ENCODE measurements around the gene AP3D1. TPM values are rescaled to one million over a fixed set of nuclear protein-coding genes. Genes with fewer than 3 reads are reported as not detected.
A peak's percentile ranks its signal among the peaks of the same experiment; 100 is the strongest.
"Not testable (repeated sequence)": the region's sequence is repeated elsewhere in the genome, so short reads cannot be mapped to it uniquely, and the experiment has no call there.

AP3D1 gene
- total RNA-seq, 1 donor from 2014 or later = 162 TPM

GRCh38 chr19:2132191-2132590 lies 19.2 kb downstream of the AP3D1 start:
- TF ChIP-seq EZH2 (IDR thresholded peaks at IDR 0.05; ENCODE audit: insufficient read depth, low read length) = no peak
- Histone ChIP-seq H3K9ac (ENCODE audit: low read length) (no peak overlapping the region), H2AFZ (ENCODE audit: low read depth, low read length) (no peak overlapping the region), H3K27me3 (ENCODE audit: insufficient read depth, low read length) (no peaks in the 10 kb centered on the region), H3K79me2 (ENCODE audit: insufficient read depth, low read length) (peaks cover 70% of the 10 kb centered on the region), H3K9me3 (ENCODE audit: insufficient read depth, low read depth, low read length) (no peaks in the 10 kb centered on the region), H3K4me3 (ENCODE audit: insufficient read depth, low read depth, low read length) (no peak overlapping the region), H3K4me1 (ENCODE audit: insufficient read depth, low read length) (no peaks in the 10 kb centered on the region), H4K20me1 (ENCODE audit: insufficient read depth, low read length) (peaks cover 76% of the 10 kb centered on the region), H3K4me2 (ENCODE audit: low read length) (no peak overlapping the region), H3K36me3 (ENCODE audit: insufficient read depth, low read length) (peaks cover 15% of the 10 kb centered on the region), H3K27ac (ENCODE audit: low read depth, low read length) (no peak overlapping the region)
- peak overlapping the region; percentile 27 for H3K27ac Mint-ChIP-seq (ENCODE audit: unreplicated experiment)
- no peak for DNase-seq (ENCODE audit: low read depth)
- H3K27me3 Mint-ChIP-seq (ENCODE audit: low read depth, unreplicated experiment) = no peaks in the 10 kb centered on the region
- peaks cover 6% of the 10 kb centered on the region for H3K36me3 Mint-ChIP-seq (ENCODE audit: low read depth, unreplicated experiment)
- H3K4me3 Mint-ChIP-seq (ENCODE audit: unreplicated experiment) = no peak overlapping the region
- H3K9me3 Mint-ChIP-seq (ENCODE audit: unreplicated experiment) = no peaks in the 10 kb centered on the region
- H3K4me1 Mint-ChIP-seq (ENCODE audit: low read depth, unreplicated experiment) = no peaks in the 10 kb centered on the region
- no peak for FAIRE-seq

DNA sequence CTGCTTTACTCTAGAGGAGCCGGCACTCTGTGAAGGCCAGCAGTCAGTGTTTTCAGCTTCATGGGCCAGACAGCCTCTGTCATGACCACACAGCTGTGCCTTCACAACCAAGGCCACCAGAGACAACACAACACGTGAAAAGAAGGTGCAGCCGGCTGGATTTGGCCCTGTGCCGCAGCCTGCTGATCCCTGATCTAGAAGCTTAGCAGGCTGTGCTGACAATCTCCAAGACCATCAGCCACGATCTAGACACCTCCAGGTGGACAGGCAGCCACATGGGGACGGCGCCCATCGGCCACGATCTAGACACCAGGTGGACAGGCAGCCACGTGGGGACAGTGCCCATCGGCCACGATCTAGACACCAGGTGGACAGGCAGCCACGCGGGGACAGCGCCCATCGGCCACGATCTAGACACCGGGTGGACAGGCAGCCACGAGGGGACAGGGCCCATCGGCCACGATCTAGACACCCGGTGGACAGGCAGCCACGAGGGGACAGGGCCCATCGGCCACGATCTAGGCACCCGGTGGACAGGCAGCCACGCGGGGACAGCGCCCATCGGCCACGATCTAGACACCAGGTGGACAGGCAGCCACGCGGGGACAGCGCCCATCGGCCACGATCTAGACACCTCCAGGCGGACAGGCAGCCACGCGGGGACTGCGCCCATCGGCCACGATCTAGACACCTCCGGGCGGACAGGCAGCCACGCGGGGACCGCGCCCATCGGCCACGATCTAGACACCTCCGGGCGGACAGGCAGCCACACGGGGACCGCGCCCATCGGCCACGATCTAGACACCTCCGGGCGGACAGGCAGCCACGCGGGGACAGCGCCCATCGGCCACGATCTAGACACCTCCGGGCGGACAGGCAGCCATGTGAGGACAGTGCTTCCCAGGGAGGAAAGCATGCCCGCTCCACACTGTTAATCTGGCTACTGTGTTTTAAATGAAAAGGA lies 20.1 kb downstream of the AP3D1 start:
- H3K79me2 ChIP-seq (ENCODE audit: insufficient read depth, low read length) = peaks cover 66% of the 10 kb centered on the region
- H3K4me3 ChIP-seq (ENCODE audit: insufficient read depth, low read depth, low read length); DNase-seq (ENCODE audit: low read depth); H3K4me3 Mint-ChIP-seq (ENCODE audit: unreplicated experiment); H3K27ac ChIP-seq (ENCODE audit: low read depth, low read length); H3K9ac ChIP-seq (ENCODE audit: low read length); H3K27ac Mint-ChIP-seq (ENCODE audit: unreplicated experiment); H2AFZ ChIP-seq (ENCODE audit: low read depth, low read length); H3K27me3 ChIP-seq (ENCODE audit: insufficient read depth, low read length); H3K36me3 Mint-ChIP-seq (ENCODE audit: low read depth, unreplicated experiment); H3K27me3 Mint-ChIP-seq (ENCODE audit: low read depth, unreplicated experiment); FAIRE-seq; H3K9me3 Mint-ChIP-seq (ENCODE audit: unreplicated experiment); H3K4me1 Mint-ChIP-seq (ENCODE audit: low read depth, unreplicated experiment); H3K9me3 ChIP-seq (ENCODE audit: insufficient read depth, low read depth, low read length); H3K4me2 ChIP-seq (ENCODE audit: low read length); H3K4me1 ChIP-seq (ENCODE audit: insufficient read depth, low read length): not testable (repeated sequence)
- peaks cover 74% of the 10 kb centered on the region for H4K20me1 ChIP-seq (ENCODE audit: insufficient read depth, low read length)
- H3K36me3 ChIP-seq (ENCODE audit: insufficient read depth, low read length) = peaks cover 11% of the 10 kb centered on the region

DNA sequence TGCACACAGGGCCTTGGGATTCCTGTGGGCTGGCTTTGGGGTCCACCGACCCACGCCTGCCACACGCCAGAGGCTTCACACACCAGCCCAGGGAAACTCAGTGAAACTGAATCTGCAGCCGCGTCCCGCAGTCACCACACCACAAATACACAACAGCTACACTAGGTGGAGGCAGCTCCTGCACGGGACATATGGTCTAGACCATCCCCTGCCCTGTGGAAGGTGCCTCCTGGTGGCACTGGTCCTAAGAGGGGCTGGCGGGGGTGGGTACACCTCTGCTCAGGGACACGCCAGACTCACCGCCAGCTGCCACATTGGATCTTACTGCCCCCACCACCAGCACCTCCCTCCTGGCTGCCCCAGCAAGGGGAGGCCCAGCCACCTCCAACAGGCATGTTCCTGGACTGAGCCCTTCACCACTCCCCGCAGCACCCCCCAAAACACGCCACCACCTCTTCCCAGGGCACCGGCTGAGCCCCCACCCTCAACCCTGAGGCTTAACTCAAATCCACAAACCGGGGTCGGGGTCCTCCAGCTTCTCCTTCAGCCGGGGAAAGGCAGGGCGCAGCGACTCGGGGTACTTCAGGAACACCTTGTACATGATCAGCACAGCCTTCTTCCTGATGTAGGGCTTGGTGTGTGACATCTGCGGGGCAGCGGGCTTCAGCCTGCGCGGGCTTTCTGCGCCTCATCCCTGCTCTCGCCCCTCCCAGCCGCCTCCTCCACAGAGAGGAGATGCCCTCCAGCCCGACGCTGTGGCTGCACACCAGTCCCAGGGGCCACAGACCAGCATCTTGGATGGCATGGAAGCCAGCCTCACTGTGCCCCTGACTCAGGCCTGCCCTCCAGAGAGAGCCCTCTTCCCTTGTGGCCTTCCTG lies 21.2 kb downstream of the AP3D1 start:
- Histone ChIP-seq H3K27me3 (ENCODE audit: insufficient read depth, low read length) (no peaks in the 10 kb centered on the region), H4K20me1 (ENCODE audit: insufficient read depth, low read length) (peaks cover 75% of the 10 kb centered on the region), H3K4me2 (ENCODE audit: low read length) (no peak overlapping the region), H3K9me3 (ENCODE audit: insufficient read depth, low read depth, low read length) (no peaks in the 10 kb centered on the region), H3K27ac (ENCODE audit: low read depth, low read length) (no peak overlapping the region), H3K79me2 (ENCODE audit: insufficient read depth, low read length) (peaks cover 57% of the 10 kb centered on the region), H3K4me3 (ENCODE audit: insufficient read depth, low read depth, low read length) (no peak overlapping the region), H3K9ac (ENCODE audit: low read length) (no peak overlapping the region), H3K4me1 (ENCODE audit: insufficient read depth, low read length) (no peaks in the 10 kb centered on the region), H3K36me3 (ENCODE audit: insufficient read depth, low read length) (peaks cover 14% of the 10 kb centered on the region), H2AFZ (ENCODE audit: low read depth, low read length) (no peak overlapping the region)
- Mint-ChIP-seq H3K4me1 (ENCODE audit: low read depth, unreplicated experiment) (no peaks in the 10 kb centered on the region), H3K36me3 (ENCODE audit: low read depth, unreplicated experiment) (peaks cover 6% of the 10 kb centered on the region), H3K27ac (ENCODE audit: unreplicated experiment) (peak overlapping the region; percentile 7), H3K4me3 (ENCODE audit: unreplicated experiment) (no peak overlapping the region), H3K9me3 (ENCODE audit: unreplicated experiment) (no peaks in the 10 kb centered on the region), H3K27me3 (ENCODE audit: low read depth, unreplicated experiment) (no peaks in the 10 kb centered on the region)
- no peak for TF ChIP-seq CTCF (IDR thresholded peaks at IDR 0.05; ENCODE audit: insufficient read depth, low read depth, low read length)
- no peak for TF ChIP-seq EZH2 (IDR thresholded peaks at IDR 0.05; ENCODE audit: insufficient read depth, low read length)
- FAIRE-seq (no peak), DNase-seq (ENCODE audit: low read depth) (no peak)

All from astrocyte (in vitro differentiated cells and primary cell).